ES-I3 (cell line): ENCODE measurements around the gene UBL4B.

Source experiments
- H3K36me3 ChIP-seq: 2 replicates; pipeline ENCODE4 v1.6.1; 2013; ENCODE audit warnings: mild to moderate bottlenecking, low read length, control low read depth, moderate library complexity; ENCODE audit not compliant: insufficient read depth
- H3K4me1 ChIP-seq: 2 replicates; pipeline ENCODE4 v1.6.1; 2013; ENCODE audit warnings: mild to moderate bottlenecking, control low read depth, low read length; ENCODE audit not compliant: insufficient read depth
- H3K9ac ChIP-seq: 2 replicates; pipeline ENCODE4 v1.6.1; 2013; ENCODE audit warnings: low read depth, mild to moderate bottlenecking, low read length, moderate library complexity
- H3K9me3 ChIP-seq: 2 replicates; pipeline ENCODE4 v1.6.1; 2013; ENCODE audit warnings: mild to moderate bottlenecking, low read length, moderate library complexity; ENCODE audit not compliant: control insufficient read depth, insufficient read depth

The UBL4B gene

GRCh38 chr1:110118636-110119396 is 6.6 kb downstream of the UBL4B start:
- H3K9me3 ChIP-seq: no peaks in the 10 kb centered on the region
- no peaks in the 10 kb centered on the region for H3K36me3 ChIP-seq
- no peak overlapping the region for H3K9ac ChIP-seq
- H3K4me1 ChIP-seq: no peaks in the 10 kb centered on the region

GRCh38 chr1:110119843-110120242 is 7.6 kb downstream of the UBL4B start:
- Histone ChIP-seq H3K9ac (no peak overlapping the region), H3K9me3 (no peaks in the 10 kb centered on the region), H3K36me3 (no peaks in the 10 kb centered on the region), H3K4me1 (no peaks in the 10 kb centered on the region)

- Histone ChIP-seq H3K36me3 (no peaks in the 10 kb centered on the region), H3K9me3 (no peaks in the 10 kb centered on the region), H3K4me1 (no peaks in the 10 kb centered on the region), H3K9ac (no peak overlapping the region)
Measured at GRCh38 chr1:110120960-110121561, 8.8 kb downstream of the UBL4B start.

GRCh38 chr1:110123224-110123623 is 11.0 kb downstream of the UBL4B start:
- Histone ChIP-seq H3K9me3 (no peaks in the 10 kb centered on the region), H3K9ac (no peak overlapping the region), H3K36me3 (no peaks in the 10 kb centered on the region), H3K4me1 (no peaks in the 10 kb centered on the region)

GRCh38 chr1:110125810-110126209 is 13.6 kb downstream of the UBL4B start:
- no peaks in the 10 kb centered on the region for H3K36me3 ChIP-seq
- H3K4me1 ChIP-seq: no peaks in the 10 kb centered on the region; the same call in 1 of the 2 replicates
- no peak overlapping the region for H3K9ac ChIP-seq
- H3K9me3 ChIP-seq: no peaks in the 10 kb centered on the region

GRCh38 chr1:110130113-110130591 is 17.9 kb downstream of the UBL4B start:
- no peaks in the 10 kb centered on the region; the same call in 1 of the 2 replicates for H3K4me1 ChIP-seq
- no peak overlapping the region; the same call in 1 of the 2 replicates for H3K9ac ChIP-seq
- H3K36me3 ChIP-seq: no peaks in the 10 kb centered on the region
- H3K9me3 ChIP-seq: no peaks in the 10 kb centered on the region

- Histone ChIP-seq H3K9ac (no peak overlapping the region), H3K4me1 (no peaks in the 10 kb centered on the region; the same call in 1 of the 2 replicates), H3K36me3 (no peaks in the 10 kb centered on the region), H3K9me3 (no peaks in the 10 kb centered on the region)
Measured at GRCh38 chr1:110130989-110131388, 18.7 kb downstream of the UBL4B start.

- Histone ChIP-seq H3K9ac (no peak overlapping the region), H3K36me3 (no peaks in the 10 kb centered on the region), H3K4me1 (no peaks in the 10 kb centered on the region; the same call in none of the 2 replicates), H3K9me3 (no peaks in the 10 kb centered on the region)
Measured at GRCh38 chr1:110132682-110133081, 20.4 kb downstream of the UBL4B start.

- Histone ChIP-seq H3K9me3 (no peaks in the 10 kb centered on the region), H3K36me3 (no peaks in the 10 kb centered on the region), H3K9ac (no peak overlapping the region), H3K4me1 (no peaks in the 10 kb centered on the region; the same call in none of the 2 replicates)
Measured at GRCh38 chr1:110133436-110133835, 21.2 kb downstream of the UBL4B start.

GRCh38 chr1:110134050-110134595 is 21.9 kb downstream of the UBL4B start:
- Histone ChIP-seq H3K9me3 (no peaks in the 10 kb centered on the region), H3K36me3 (no peaks in the 10 kb centered on the region), H3K4me1 (no peaks in the 10 kb centered on the region; the same call in none of the 2 replicates), H3K9ac (no peak overlapping the region)

- no peaks in the 10 kb centered on the region; the same call in none of the 2 replicates for H3K4me1 ChIP-seq
Measured at GRCh38 chr1:110135246-110135645, 23.0 kb downstream of the UBL4B start.

GRCh38 chr1:110135666-110136065 is 23.4 kb downstream of the UBL4B start:
- Histone ChIP-seq H3K4me1 (no peaks in the 10 kb centered on the region; the same call in none of the 2 replicates), H3K36me3 (no peaks in the 10 kb centered on the region), H3K9me3 (no peaks in the 10 kb centered on the region), H3K9ac (no peak overlapping the region)

More at GRCh38 chr1:110135246-110135645, 23.0 kb downstream of the UBL4B start:
- Histone ChIP-seq H3K9me3 (no peaks in the 10 kb centered on the region), H3K9ac (no peak overlapping the region), H3K36me3 (no peaks in the 10 kb centered on the region)

GRCh38 chr1:110136911-110137310 is 24.7 kb downstream of the UBL4B start:
- no peaks in the 10 kb centered on the region; the same call in 1 of the 2 replicates for H3K4me1 ChIP-seq
- H3K36me3 ChIP-seq: no peaks in the 10 kb centered on the region
- H3K9ac ChIP-seq: no peak overlapping the region; the same call in 1 of the 2 replicates
- H3K9me3 ChIP-seq: no peaks in the 10 kb centered on the region

- Histone ChIP-seq H3K36me3 (no peaks in the 10 kb centered on the region), H3K9ac (no peak overlapping the region), H3K9me3 (no peaks in the 10 kb centered on the region), H3K4me1 (no peaks in the 10 kb centered on the region; the same call in 1 of the 2 replicates)
Measured at GRCh38 chr1:110138956-110139355, 26.7 kb downstream of the UBL4B start.
